Spinal cord (tissue), 10 donors: ENCODE measurements around the gene CSRP1. TPM values are rescaled to one million over a fixed set of nuclear protein-coding genes. Genes with fewer than 3 reads are reported as not detected.

Source experiments
- DNase-seq, 6 donors: peaks; one replicate each; pipeline versions ENCODE4 v3.0.0 to v3.0.0-alpha.2; 2013 to 2015; ENCODE audit warnings: low spot score in 6 of 6, low read depth in 4 of 6
- H3K27ac ChIP-seq: one replicate; pipeline ENCODE4 v1.5.1; 2013; ENCODE audit warnings: low read depth, low read length, control low read depth
- H3K27me3 ChIP-seq: one replicate; pipeline ENCODE4 v1.6.1; 2013; ENCODE audit warnings: low read length; ENCODE audit not compliant: control insufficient read depth, insufficient read depth
- H3K36me3 ChIP-seq: one replicate; pipeline ENCODE4 v1.6.1; 2013; ENCODE audit warnings: low read length; ENCODE audit not compliant: control insufficient read depth, insufficient read depth
- H3K4me1 ChIP-seq: one replicate; pipeline ENCODE4 v1.6.1; 2013; ENCODE audit warnings: low read length; ENCODE audit not compliant: control insufficient read depth, insufficient read depth
- H3K4me3 ChIP-seq: one replicate; pipeline ENCODE4 v1.5.1; 2013; ENCODE audit warnings: low read depth, low read length, control low read depth
- H3K9me3 ChIP-seq: one replicate; pipeline ENCODE4 v1.6.1; 2013; ENCODE audit warnings: low read length; ENCODE audit not compliant: control insufficient read depth, insufficient read depth
- WGBS: methylation state at CpG from one replicate; pipeline ENCODE4 v1.1.5; 2013; ENCODE audit warnings: missing lambda C conversion rate; ENCODE audit not compliant: insufficient coverage; 5-methylcytosine and 5-hydroxymethylcytosine counted together
- polyA plus RNA-seq, 2 donors: library from polyadenylated mRNA; unstranded; fragments of 120-200 nt; gene quantifications; one replicate each; pipeline ENCODE4 v1.2.1, GENCODE V29; 2013; ENCODE audit not compliant: insufficient read length in 2 of 2
- total RNA-seq, 2 donors: library from RNA; depleted of rRNA in 1 of 2; stranded (reverse); fragments of 120-200 nt in 1 of 2; fragments of >200 nt in 1 of 2; gene quantifications; one replicate each; pipeline versions ENCODE4 v1.2.3 to v1.2.4, GENCODE V29; 2013 to 2014
- donor health status: healthy.

CSRP1 gene
- total and polyA plus RNA-seq, 4 donors, result 113 to 168 (median 144) TPM

- H3K27me3 ChIP-seq, result no peaks in the 10 kb centered on the region
- peaks cover 16% of the 10 kb centered on the region for H3K4me1 ChIP-seq
- H3K36me3 ChIP-seq, result no peaks in the 10 kb centered on the region
- 96% methylated on average over 2 of the region's 2 CpGs for WGBS
- H3K4me3 ChIP-seq, result no peak overlapping the region
- DNase-seq, result no peak
- H3K27ac ChIP-seq, result no peak overlapping the region
- no peaks in the 10 kb centered on the region for H3K9me3 ChIP-seq
These were observed 7.5 kb upstream of the CSRP1 start for GRCh38 chr1:201514466-201514865.

GRCh38 chr1:201513498-201514243 is 6.7 kb upstream of the CSRP1 start:
- no peaks in the 10 kb centered on the region for H3K9me3 ChIP-seq
- H3K27me3 ChIP-seq, result no peaks in the 10 kb centered on the region
- WGBS, result 90% methylated on average over 3 of the region's 6 CpGs
- no peak for DNase-seq
- no peaks in the 10 kb centered on the region for H3K36me3 ChIP-seq
- H3K27ac ChIP-seq, result no peak overlapping the region
- H3K4me1 ChIP-seq, result peaks cover 16% of the 10 kb centered on the region
- no peak overlapping the region for H3K4me3 ChIP-seq

- H3K36me3 ChIP-seq, result no peaks in the 10 kb centered on the region
- no peaks in the 10 kb centered on the region for H3K9me3 ChIP-seq
- H3K27ac ChIP-seq, result peak overlapping the region; percentile 70
- H3K4me1 ChIP-seq, result peaks cover 24% of the 10 kb centered on the region
- peak in 1 of 6 donors; percentile 65 for DNase-seq
- 17% methylated on average over 5 of the region's 6 CpGs for WGBS
- no peak overlapping the region for H3K4me3 ChIP-seq
- H3K27me3 ChIP-seq, result no peaks in the 10 kb centered on the region
These were observed 5.1 kb upstream of the CSRP1 start for GRCh38 chr1:201511941-201512539.

- H3K27ac ChIP-seq, result peak overlapping the region; percentile 70
These were observed 4.5 kb upstream of the CSRP1 start for GRCh38 chr1:201511396-201511940.

GRCh38 chr1:201510734-201511133 is 3.8 kb upstream of the CSRP1 start:
- Histone ChIP-seq H3K9me3 (no peaks in the 10 kb centered on the region), H3K27ac (no peak overlapping the region)

More at GRCh38 chr1:201511396-201511940, 4.5 kb upstream of the CSRP1 start:
- no peaks in the 10 kb centered on the region for H3K36me3 ChIP-seq
- no peak overlapping the region for H3K4me3 ChIP-seq
- no peaks in the 10 kb centered on the region for H3K9me3 ChIP-seq
- H3K4me1 ChIP-seq, result peaks cover 28% of the 10 kb centered on the region
- DNase-seq, result no peak
- 84% methylated on average over 4 of the region's 6 CpGs for WGBS
- H3K27me3 ChIP-seq, result no peaks in the 10 kb centered on the region

GRCh38 chr1:201509601-201510374 is 2.9 kb upstream of the CSRP1 start:
- 100% methylated on average over 1 of the region's 2 CpGs for WGBS
- H3K27ac ChIP-seq, result no peak overlapping the region
- no peaks in the 10 kb centered on the region for H3K9me3 ChIP-seq
- DNase-seq, result no peak
- H3K36me3 ChIP-seq, result no peaks in the 10 kb centered on the region
- no peaks in the 10 kb centered on the region for H3K27me3 ChIP-seq
- no peak overlapping the region for H3K4me3 ChIP-seq
- H3K4me1 ChIP-seq, result peaks cover 44% of the 10 kb centered on the region

More at GRCh38 chr1:201510734-201511133, 3.8 kb upstream of the CSRP1 start:
- Histone ChIP-seq H3K4me1 (peaks cover 35% of the 10 kb centered on the region), H3K27me3 (no peaks in the 10 kb centered on the region), H3K4me3 (no peak overlapping the region), H3K36me3 (no peaks in the 10 kb centered on the region)
- DNase-seq, result no peak
- WGBS, result no CpG with 5 or more reads among the region's 1 CpG

GRCh38 chr1:201508809-201509208 is 1.9 kb upstream of the CSRP1 start:
- Histone ChIP-seq H3K9me3 (no peaks in the 10 kb centered on the region), H3K4me1 (peaks cover 45% of the 10 kb centered on the region), H3K36me3 (no peaks in the 10 kb centered on the region), H3K4me3 (no peak overlapping the region), H3K27ac (no peak overlapping the region), H3K27me3 (no peaks in the 10 kb centered on the region)
- no peak for DNase-seq
- WGBS, result 100% methylated on average over 1 of the region's 2 CpGs

GRCh38 chr1:201507360-201507675 is 395 bp upstream of the CSRP1 start:
- Histone ChIP-seq H3K4me3 (peak overlapping the region; percentile 66), H3K4me1 (peaks cover 52% of the 10 kb centered on the region), H3K36me3 (no peaks in the 10 kb centered on the region), H3K27me3 (no peaks in the 10 kb centered on the region), H3K9me3 (no peaks in the 10 kb centered on the region), H3K27ac (peak overlapping the region; percentile 78)
- WGBS, result 41% methylated on average over 9 of the region's 11 CpGs
- no peak for DNase-seq

GRCh38 chr1:201506092-201506491 is 831 bp downstream of the CSRP1 start:
- Histone ChIP-seq H3K4me3 (peak overlapping the region; percentile 66), H3K4me1 (peaks cover 53% of the 10 kb centered on the region), H3K27me3 (no peaks in the 10 kb centered on the region), H3K9me3 (no peaks in the 10 kb centered on the region), H3K36me3 (no peaks in the 10 kb centered on the region), H3K27ac (peak overlapping the region; percentile 78)
- WGBS, result 50% methylated on average over 2 of the region's 3 CpGs
- no peak for DNase-seq
